Spleen (tissue), 7 donors: ENCODE data around the gene PAPPA2.

Experiments
- POLR2A ChIP-seq, 3 donors: fragments of 450-650 bp; IDR thresholded peaks; one replicate each; pipeline ENCODE4 v1.5.1; 2017; ENCODE audit warnings: antibody characterized with exemption in 3 of 3, mild to moderate bottlenecking in 1 of 3
- POLR2AphosphoS5 ChIP-seq, 3 donors: sonication (generic); formaldehyde crosslinking; IDR thresholded peaks; one replicate each; pipeline ENCODE4 v1.5.1; 2017; ENCODE audit warnings: antibody characterized with exemption in 3 of 3
- TF ChIP-seq, protein P1 (sequence below), 11 experiments: fragments of 200-600 bp in 7 of 11; fragments of 450-650 bp in 4 of 11; sonication (generic) in 4 of 11; IDR thresholded peaks in 8 of 11; conservative IDR thresholded peaks in 3 of 11; 1 replicate in 7 of 11; 2 replicates in 4 of 11; pipeline versions ENCODE4 v1.4.0 to v1.8.0; 2016 to 2021; ENCODE audit warnings: antibody characterized with exemption in 11 of 11, inconsistent platforms in 4 of 11, mild to moderate bottlenecking in 1 of 11
- donor health status: DM: no; HTN: no; CAD: no; lungs with moderate emphysema.
- donor health status: DM: no; HTN: no; CAD: no.
- donor health status: DM: no; HTN: no; CAD: no.

GRCh38 chr1:176884911-176885310 is 421.9 kb downstream of the PAPPA2 start:
- TF ChIP-seq, protein P1, sequence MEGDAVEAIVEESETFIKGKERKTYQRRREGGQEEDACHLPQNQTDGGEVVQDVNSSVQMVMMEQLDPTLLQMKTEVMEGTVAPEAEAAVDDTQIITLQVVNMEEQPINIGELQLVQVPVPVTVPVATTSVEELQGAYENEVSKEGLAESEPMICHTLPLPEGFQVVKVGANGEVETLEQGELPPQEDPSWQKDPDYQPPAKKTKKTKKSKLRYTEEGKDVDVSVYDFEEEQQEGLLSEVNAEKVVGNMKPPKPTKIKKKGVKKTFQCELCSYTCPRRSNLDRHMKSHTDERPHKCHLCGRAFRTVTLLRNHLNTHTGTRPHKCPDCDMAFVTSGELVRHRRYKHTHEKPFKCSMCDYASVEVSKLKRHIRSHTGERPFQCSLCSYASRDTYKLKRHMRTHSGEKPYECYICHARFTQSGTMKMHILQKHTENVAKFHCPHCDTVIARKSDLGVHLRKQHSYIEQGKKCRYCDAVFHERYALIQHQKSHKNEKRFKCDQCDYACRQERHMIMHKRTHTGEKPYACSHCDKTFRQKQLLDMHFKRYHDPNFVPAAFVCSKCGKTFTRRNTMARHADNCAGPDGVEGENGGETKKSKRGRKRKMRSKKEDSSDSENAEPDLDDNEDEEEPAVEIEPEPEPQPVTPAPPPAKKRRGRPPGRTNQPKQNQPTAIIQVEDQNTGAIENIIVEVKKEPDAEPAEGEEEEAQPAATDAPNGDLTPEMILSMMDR (IDR thresholded peaks at IDR 0.05 in 8 of 11, conservative IDR thresholded peaks at IDR 0.05 in 3 of 11): no peak
- TF ChIP-seq POLR2A (IDR thresholded peaks at IDR 0.05): no peak
- no peak for TF ChIP-seq POLR2AphosphoS5 (IDR thresholded peaks at IDR 0.05)
